ENCODE measurements around the gene HLF. TPM values are rescaled to one million over a fixed set of nuclear protein-coding genes. Genes with fewer than 3 reads are reported as not detected.

Gene HLF
- total and polyA plus RNA-seq, 2 of the 4 experiments (the other 2 are of a cell fraction), result 0.18 TPM; not detected in 1

GRCh38 chr17:55360971-55361370 lies 96.2 kb downstream of the HLF start:
- no TSS peak for BruUV-seq (replicated peaks)
- no peak overlapping the region for H3K4me3 ChIP-seq (ENCODE audit: insufficient read depth, low read depth, low read length)
- no peaks in the 10 kb centered on the region for H3K9me1 ChIP-seq (ENCODE audit: insufficient read depth, low read length)
- no peaks in the 10 kb centered on the region for H3K4me1 ChIP-seq (ENCODE audit: control insufficient read depth, insufficient read depth, low read length)
- no peaks in the 10 kb centered on the region for H3K9me3 ChIP-seq (ENCODE audit: control insufficient read depth, insufficient read depth, low read length)
- H2BK5ac ChIP-seq (ENCODE audit: low read depth, low read length, poor library complexity, severe bottlenecking), result no peak overlapping the region
- in situ Hi-C loops (cut with MboI; ENCODE audit: low sequenced_read_pairs), result no loop called here
- no peak overlapping the region for H3K18ac ChIP-seq (ENCODE audit: low read depth, low read length)
- dilution Hi-C loops (cut with HindIII; ENCODE audit: low sequenced_read_pairs, unreplicated experiment), result no loop called here
- H3K79me1 ChIP-seq (ENCODE audit: low read depth in 1 of 2, low read length in 2 of 2), result no peaks in the 10 kb centered on the region
- no peak overlapping the region for H3K56ac ChIP-seq (ENCODE audit: extremely low read depth, insufficient read depth, low read length)
- H4K91ac ChIP-seq (ENCODE audit: insufficient read depth, low read depth, low read length), result no peak overlapping the region
- no peak overlapping the region for H3K23ac ChIP-seq (ENCODE audit: low read depth, low read length)
- no peak overlapping the region for H2BK20ac ChIP-seq (ENCODE audit: low read depth, low read length)
- no peak overlapping the region for H4K8ac ChIP-seq (ENCODE audit: low read depth in 2 of 2, low read length in 2 of 2)
- ATAC-seq (ENCODE audit: low read depth), result no peak
- ChIA-PET CTCF (interaction anchor here (0.6 to 1.7 kb wide), 3 partner anchors 13 to 152 kb away, joined by 3 to 5 read pairs (median 3); no protein-coding TSS in a partner anchor), POLR2A (ENCODE audit: unreplicated experiment) (no interaction called here)
- no peaks in the 10 kb centered on the region for H4K20me1 ChIP-seq (ENCODE audit: insufficient read depth, low read length)
- H3K4me2 ChIP-seq (ENCODE audit: low read depth, low read length), result no peak overlapping the region
- H3K9ac ChIP-seq (ENCODE audit: low read depth, low read length), result no peak overlapping the region
- no peak overlapping the region for H2AK5ac ChIP-seq (ENCODE audit: low read depth, low read length)
- TF ChIP-seq MXI1 (IDR thresholded peaks at IDR 0.05; ENCODE audit: borderline replicate concordance, low read depth, low read length) (no peak), CEBPB (IDR thresholded peaks at IDR 0.05; ENCODE audit: low read depth, low read length) (no peak), CTCF (conservative IDR thresholded peaks at IDR 0.05; ENCODE audit: low read depth, low read length) (no peak), POLR2A (IDR thresholded peaks at IDR 0.05; ENCODE audit: low read depth, low read length) (no peak), ELK1 (IDR thresholded peaks at IDR 0.05; ENCODE audit: borderline replicate concordance, low read depth, low read length) (no peak), RAD21 (IDR thresholded peaks at IDR 0.05; ENCODE audit: low read length) (no peak), RFX5 (IDR thresholded peaks at IDR 0.05; ENCODE audit: low read depth, low read length) (no peak), BHLHE40 (IDR thresholded peaks at IDR 0.05; ENCODE audit: low read depth, low read length) (no peak), RCOR1 (IDR thresholded peaks at IDR 0.05; ENCODE audit: insufficient replicate concordance, low read length) (no peak), MAZ (IDR thresholded peaks at IDR 0.05; ENCODE audit: borderline replicate concordance, low read depth, low read length) (no peak), NFE2L2 (IDR thresholded peaks at IDR 0.05; ENCODE audit: low read depth, low read length) (no peak), SMC3 (IDR thresholded peaks at IDR 0.05; ENCODE audit: low read depth, low read length) (no peak), USF2 (IDR thresholded peaks at IDR 0.05; ENCODE audit: low read depth, low read length) (no peak), FOS (IDR thresholded peaks at IDR 0.05; ENCODE audit: low read depth, low read length) (no peak), MAFK (IDR thresholded peaks at IDR 0.05; ENCODE audit: low read depth, low read length) (no peak), CHD1 (IDR thresholded peaks at IDR 0.05; ENCODE audit: low read depth, low read length) (no peak)
- no peak for DNase-seq
- no peak overlapping the region for H4K5ac ChIP-seq (ENCODE audit: low read depth, low read length)
- H3K4ac ChIP-seq (ENCODE audit: low read depth, low read length), result no peak overlapping the region
- H3K27ac ChIP-seq (ENCODE audit: insufficient read depth, low read length), result no peak overlapping the region
- no peak overlapping the region for H3K14ac ChIP-seq (replicated peaks; ENCODE audit: low read depth, low read length)
- no peak overlapping the region for H2BK120ac ChIP-seq (ENCODE audit: low read depth, low read length)
- H3K27me3 ChIP-seq (ENCODE audit: control insufficient read depth, insufficient read depth, low read length), result no peaks in the 10 kb centered on the region; the same call in 1 of the 2 replicates
- intact Hi-C loops (cut with micrococcal nuclease), result no loop called here
- no peak overlapping the region for H2BK15ac ChIP-seq (ENCODE audit: low read depth, low read length)
- no peak overlapping the region for H2AK9ac ChIP-seq (replicated peaks; ENCODE audit: low read depth, low read length, poor library complexity)
- H3K36me3 ChIP-seq (ENCODE audit: control insufficient read depth, insufficient read depth, low read length), result no peaks in the 10 kb centered on the region
- H2AFZ ChIP-seq (replicated peaks; ENCODE audit: low read length, poor library complexity), result no peak overlapping the region

Data from IMR-90 (cell line).